Fibroblast of peridontal ligament (primary cell): ENCODE data around the gene P2RX6.
"Not testable (repeated sequence)": the region's sequence is repeated elsewhere in the genome, so short reads cannot be mapped to it uniquely, and the experiment has no call there.

Experiments
- DNase-seq: peaks from one replicate; pipeline ENCODE4 v3.0.0-alpha.2; 2010; ENCODE audit errors: extremely low read depth

Gene P2RX6

GRCh38 chr22:21031545-21032036 lies 16.6 kb downstream of the P2RX6 start:
- no peak for DNase-seq

- DNase-seq: no peak
Measured at GRCh38 chr22:21032037-21032867, 17.3 kb downstream of the P2RX6 start, which contains the start of gene SLC7A4. SLC7A4 (minus strand) TSS chr22:21032561; CDS start chr22:21031812, 749 bp downstream.

- DNase-seq: no peak
Measured at GRCh38 chr22:21032868-21033688, 18.1 kb downstream of the P2RX6 start.

GRCh38 chr22:21033895-21034294 lies 18.9 kb downstream of the P2RX6 start:
- DNase-seq: peak; percentile 54

- DNase-seq: peak; percentile 58
Measured at GRCh38 chr22:21034989-21035388, 20.0 kb downstream of the P2RX6 start.

- peak; percentile 42 for DNase-seq
Measured at GRCh38 chr22:21038405-21038804, 23.4 kb downstream of the P2RX6 start.

GRCh38 chr22:21039158-21039557 lies 24.2 kb downstream of the P2RX6 start:
- not testable (repeated sequence) for DNase-seq

GRCh38 chr22:21041937-21042336 lies 27.0 kb downstream of the P2RX6 start:
- DNase-seq: peak; percentile 34

- DNase-seq: no peak
Measured at GRCh38 chr22:21042978-21043859, 28.3 kb downstream of the P2RX6 start.

- no peak for DNase-seq
Measured at GRCh38 chr22:21043860-21044535, 29.0 kb downstream of the P2RX6 start.

- DNase-seq: peak; percentile 87
Measured at GRCh38 chr22:21044931-21045584, 30.1 kb downstream of the P2RX6 start.

- DNase-seq: peak; percentile 88
Measured at GRCh38 chr22:21045585-21046294, 30.8 kb downstream of the P2RX6 start, which contains the start of gene LRRC74B. LRRC74B (plus strand) TSS chr22:21045946; CDS start chr22:21045987, 41 bp downstream.

GRCh38 chr22:21047035-21047661 lies 32.2 kb downstream of the P2RX6 start:
- no peak for DNase-seq

- DNase-seq: no peak
Measured at GRCh38 chr22:21047730-21048129, 32.8 kb downstream of the P2RX6 start.

- DNase-seq: not testable (repeated sequence)
Measured at GRCh38 chr22:21048448-21048847, 33.5 kb downstream of the P2RX6 start.

- DNase-seq: not testable (repeated sequence)
Measured at GRCh38 chr22:21048965-21049364, 34.0 kb downstream of the P2RX6 start.

- DNase-seq: no peak
Measured at GRCh38 chr22:21051145-21051830, 36.3 kb downstream of the P2RX6 start.

GRCh38 chr22:21051831-21052400 lies 37.0 kb downstream of the P2RX6 start:
- DNase-seq: no peak
